ENCODE data around the gene CLTA. TPM values are rescaled to one million over a fixed set of nuclear protein-coding genes. Genes with fewer than 3 reads are reported as not detected.
"Not testable (repeated sequence)": the region's sequence is repeated elsewhere in the genome, so short reads cannot be mapped to it uniquely, and the experiment has no call there.

Gene CLTA
- total RNA-seq, 1 donor from 2014 or later = 330 TPM

DNA sequence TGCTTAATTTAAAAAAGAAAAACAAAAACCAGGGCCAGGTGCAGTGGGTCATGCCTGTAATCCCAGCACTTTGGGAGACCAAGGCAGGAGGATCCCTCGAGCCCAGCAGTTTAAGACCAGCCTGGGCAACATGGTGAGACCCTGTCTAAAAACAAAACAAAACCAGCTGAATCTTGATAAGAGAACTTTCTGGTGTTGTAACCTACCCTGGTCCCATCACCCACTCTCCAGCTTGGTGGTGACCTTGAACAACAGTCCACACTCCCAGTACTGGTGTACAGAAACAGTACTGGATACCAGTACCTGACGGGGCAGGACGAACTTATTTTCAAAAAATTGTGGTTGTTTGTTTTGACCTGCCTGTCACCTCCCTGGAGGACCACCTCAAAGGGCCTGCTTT lies 30.9 kb downstream of the CLTA start:
- TF ChIP-seq, protein P1, sequence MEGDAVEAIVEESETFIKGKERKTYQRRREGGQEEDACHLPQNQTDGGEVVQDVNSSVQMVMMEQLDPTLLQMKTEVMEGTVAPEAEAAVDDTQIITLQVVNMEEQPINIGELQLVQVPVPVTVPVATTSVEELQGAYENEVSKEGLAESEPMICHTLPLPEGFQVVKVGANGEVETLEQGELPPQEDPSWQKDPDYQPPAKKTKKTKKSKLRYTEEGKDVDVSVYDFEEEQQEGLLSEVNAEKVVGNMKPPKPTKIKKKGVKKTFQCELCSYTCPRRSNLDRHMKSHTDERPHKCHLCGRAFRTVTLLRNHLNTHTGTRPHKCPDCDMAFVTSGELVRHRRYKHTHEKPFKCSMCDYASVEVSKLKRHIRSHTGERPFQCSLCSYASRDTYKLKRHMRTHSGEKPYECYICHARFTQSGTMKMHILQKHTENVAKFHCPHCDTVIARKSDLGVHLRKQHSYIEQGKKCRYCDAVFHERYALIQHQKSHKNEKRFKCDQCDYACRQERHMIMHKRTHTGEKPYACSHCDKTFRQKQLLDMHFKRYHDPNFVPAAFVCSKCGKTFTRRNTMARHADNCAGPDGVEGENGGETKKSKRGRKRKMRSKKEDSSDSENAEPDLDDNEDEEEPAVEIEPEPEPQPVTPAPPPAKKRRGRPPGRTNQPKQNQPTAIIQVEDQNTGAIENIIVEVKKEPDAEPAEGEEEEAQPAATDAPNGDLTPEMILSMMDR (IDR thresholded peaks at IDR 0.05; ENCODE audit: unreplicated experiment) = no peak
- Mint-ChIP-seq H3K27me3 (ENCODE audit: unreplicated experiment) (peaks cover 3% of the 10 kb centered on the region), H3K27ac (ENCODE audit: unreplicated experiment) (no peak overlapping the region), H3K9me3 (ENCODE audit: unreplicated experiment) (no peaks in the 10 kb centered on the region), H3K36me3 (ENCODE audit: low read depth, unreplicated experiment) (peaks cover 54% of the 10 kb centered on the region), H3K4me1 (ENCODE audit: unreplicated experiment) (no peaks in the 10 kb centered on the region), H3K4me3 (ENCODE audit: unreplicated experiment) (no peak overlapping the region)
- DNase-seq (ENCODE audit: low spot score) = no peak

DNA sequence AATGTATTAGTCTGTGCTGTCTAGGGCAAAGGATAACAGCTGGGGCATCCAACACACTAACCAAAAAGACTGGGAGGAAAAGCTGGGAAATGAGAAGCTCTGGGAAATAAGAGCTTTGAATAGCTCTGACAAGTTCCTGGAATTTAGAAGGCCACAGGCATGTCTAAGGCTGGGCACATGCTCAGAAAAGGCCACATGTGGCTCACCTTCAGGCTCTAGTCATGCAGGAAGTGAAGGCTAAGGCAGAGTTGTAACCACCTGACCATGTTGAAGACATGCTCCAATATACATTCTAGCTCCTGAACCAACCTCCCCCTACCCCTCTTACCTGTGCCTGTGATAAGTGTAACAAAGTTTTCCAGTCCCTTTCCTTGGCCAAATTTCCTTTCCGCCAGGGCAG lies 31.7 kb downstream of the CLTA start:
- Mint-ChIP-seq H3K4me3 (ENCODE audit: unreplicated experiment) (peak overlapping the region; percentile 72), H3K9me3 (ENCODE audit: unreplicated experiment) (no peaks in the 10 kb centered on the region), H3K27ac (ENCODE audit: unreplicated experiment) (no peak overlapping the region), H3K36me3 (ENCODE audit: low read depth, unreplicated experiment) (peaks cover 54% of the 10 kb centered on the region), H3K4me1 (ENCODE audit: unreplicated experiment) (no peaks in the 10 kb centered on the region), H3K27me3 (ENCODE audit: unreplicated experiment) (peaks cover 3% of the 10 kb centered on the region)
- TF ChIP-seq, protein P1 (IDR thresholded peaks at IDR 0.05; ENCODE audit: unreplicated experiment) = no peak
- no peak for DNase-seq (ENCODE audit: low spot score)

DNA sequence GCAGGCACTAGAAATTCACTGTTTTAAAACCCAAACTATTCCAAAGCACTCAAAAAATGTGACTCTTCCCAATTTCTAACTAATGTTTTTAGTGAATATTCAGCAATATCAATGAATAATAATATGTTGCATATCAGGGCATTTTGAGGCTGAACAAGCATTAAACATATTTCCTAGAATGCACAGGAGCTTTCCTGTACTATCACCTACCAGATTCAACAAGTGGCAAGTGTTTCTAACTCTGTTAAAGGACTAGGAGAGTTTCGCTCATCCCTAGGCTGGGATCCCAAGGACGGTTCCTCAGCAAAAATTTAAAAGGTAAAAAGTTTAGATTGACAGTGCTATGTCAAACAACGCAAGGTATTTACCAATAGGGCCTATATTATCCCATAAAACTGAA lies 46.5 kb downstream of the CLTA start:
- Mint-ChIP-seq H3K27ac (ENCODE audit: unreplicated experiment) (no peak overlapping the region), H3K4me3 (ENCODE audit: unreplicated experiment) (no peak overlapping the region), H3K36me3 (ENCODE audit: low read depth, unreplicated experiment) (peaks cover 7% of the 10 kb centered on the region), H3K4me1 (ENCODE audit: unreplicated experiment) (no peaks in the 10 kb centered on the region), H3K27me3 (ENCODE audit: unreplicated experiment) (peaks cover 1% of the 10 kb centered on the region), H3K9me3 (ENCODE audit: unreplicated experiment) (no peaks in the 10 kb centered on the region)
- TF ChIP-seq, protein P1 (IDR thresholded peaks at IDR 0.05; ENCODE audit: unreplicated experiment) = no peak
- no peak for DNase-seq (ENCODE audit: low spot score)

GRCh38 chr9:36239205-36239604 lies 48.5 kb downstream of the CLTA start:
- DNase-seq (ENCODE audit: low spot score); H3K4me3 Mint-ChIP-seq (ENCODE audit: unreplicated experiment); H3K9me3 Mint-ChIP-seq (ENCODE audit: unreplicated experiment); H3K27ac Mint-ChIP-seq (ENCODE audit: unreplicated experiment); H3K4me1 Mint-ChIP-seq (ENCODE audit: unreplicated experiment); H3K36me3 Mint-ChIP-seq (ENCODE audit: low read depth, unreplicated experiment); H3K27me3 Mint-ChIP-seq (ENCODE audit: unreplicated experiment): not testable (repeated sequence)

DNA sequence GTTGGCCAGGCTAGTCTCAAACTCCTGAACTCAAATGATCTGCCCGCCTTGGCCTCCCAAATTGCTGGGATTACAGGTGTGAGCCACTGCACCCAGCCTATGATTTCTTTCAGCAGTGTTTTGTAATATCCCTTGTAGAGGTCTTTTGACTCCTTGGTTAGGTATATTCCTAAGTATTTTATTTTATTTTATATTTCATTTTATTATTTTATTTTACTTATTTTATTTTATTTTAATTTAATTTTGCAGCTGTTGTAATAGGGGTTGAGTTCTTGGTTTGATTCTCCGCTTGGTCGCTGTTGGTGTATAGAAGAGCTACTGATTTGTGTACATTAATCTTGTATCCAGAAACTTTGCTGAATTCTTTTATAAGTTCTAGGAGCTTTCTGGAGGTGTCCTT lies 49.0 kb downstream of the CLTA start:
- not testable (repeated sequence) for DNase-seq (ENCODE audit: low spot score); H3K4me3 Mint-ChIP-seq (ENCODE audit: unreplicated experiment)

GRCh38 chr9:36245906-36246305 lies 55.2 kb downstream of the CLTA start:
- TF ChIP-seq, protein P1 (IDR thresholded peaks at IDR 0.05; ENCODE audit: unreplicated experiment) = no peak
- no peak overlapping the region for H3K27ac Mint-ChIP-seq (ENCODE audit: unreplicated experiment)
- peaks cover 1% of the 10 kb centered on the region for H3K27me3 Mint-ChIP-seq (ENCODE audit: unreplicated experiment)
- H3K36me3 Mint-ChIP-seq (ENCODE audit: low read depth, unreplicated experiment) = peaks cover 16% of the 10 kb centered on the region
- no peaks in the 10 kb centered on the region for H3K9me3 Mint-ChIP-seq (ENCODE audit: unreplicated experiment)
- H3K4me1 Mint-ChIP-seq (ENCODE audit: unreplicated experiment) = no peaks in the 10 kb centered on the region
- no peak overlapping the region for H3K4me3 Mint-ChIP-seq (ENCODE audit: unreplicated experiment)
- DNase-seq (ENCODE audit: low spot score) = no peak

More for the DNA sequence above, 49.0 kb downstream of the CLTA start:
- not testable (repeated sequence) for H3K27me3 Mint-ChIP-seq (ENCODE audit: unreplicated experiment); H3K36me3 Mint-ChIP-seq (ENCODE audit: low read depth, unreplicated experiment); H3K27ac Mint-ChIP-seq (ENCODE audit: unreplicated experiment); H3K4me1 Mint-ChIP-seq (ENCODE audit: unreplicated experiment); H3K9me3 Mint-ChIP-seq (ENCODE audit: unreplicated experiment)
